Astrocyte of the hippocampus (primary cell): ENCODE data around the gene IPO4.

Source experiments
- DNase-seq: peaks from one replicate; pipeline ENCODE4 v3.0.0; 2011; ENCODE audit warnings: low read depth, low spot score

IPO4 gene

DNA sequence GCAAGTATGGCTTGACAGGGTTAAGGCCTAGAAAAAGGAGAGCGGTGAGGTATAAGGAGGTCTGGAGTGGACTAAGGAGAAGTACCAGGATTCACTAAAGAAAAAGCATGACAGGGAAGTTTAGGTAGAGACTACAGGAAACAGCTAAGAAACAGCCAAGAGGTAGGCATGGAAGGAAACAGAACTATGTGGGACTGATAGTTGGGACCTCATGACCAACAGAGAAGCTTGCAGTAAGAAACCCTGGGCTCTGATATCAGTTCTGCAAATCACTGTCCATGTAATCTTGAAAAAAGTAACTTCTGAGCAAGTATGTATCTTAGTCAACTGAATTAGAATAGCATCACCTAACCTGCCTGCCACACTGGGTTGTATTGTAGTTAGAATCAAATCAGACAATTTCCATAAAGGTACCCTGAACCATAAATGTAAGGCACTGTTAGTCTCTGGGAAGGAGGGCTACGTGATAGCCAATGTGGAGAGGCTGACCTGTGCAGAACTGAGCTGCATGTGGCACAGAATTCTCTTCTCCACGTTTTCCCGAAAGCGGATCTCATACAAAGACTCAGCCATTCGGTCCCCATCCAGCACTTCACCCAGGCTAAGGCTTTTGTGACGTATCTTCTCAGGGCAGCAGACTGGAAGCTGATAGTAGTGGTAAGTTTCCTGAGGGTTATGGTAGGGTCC is 5.7 kb upstream of the IPO4 start:
- DNase-seq, result no peak

DNA sequence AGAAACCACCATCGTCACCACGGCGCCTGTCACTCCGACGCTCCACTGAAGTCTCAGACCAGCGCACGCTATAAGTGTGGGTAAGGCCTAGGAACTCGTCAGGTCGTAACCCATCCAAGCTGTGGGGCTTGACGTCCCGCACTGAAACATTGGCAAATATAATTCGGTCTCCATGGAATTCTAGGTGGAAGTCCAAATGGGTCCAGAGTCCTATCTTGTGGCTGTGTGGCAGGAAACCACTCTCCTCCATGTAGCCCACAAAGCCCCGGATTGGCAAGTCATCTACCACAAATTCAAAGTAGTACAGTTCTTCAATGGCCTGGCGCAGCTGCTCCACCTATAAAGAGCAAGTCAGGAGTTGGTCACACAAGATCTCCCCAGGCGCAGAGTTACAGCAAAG is 4.3 kb upstream of the IPO4 start:
- no peak for DNase-seq

DNA sequence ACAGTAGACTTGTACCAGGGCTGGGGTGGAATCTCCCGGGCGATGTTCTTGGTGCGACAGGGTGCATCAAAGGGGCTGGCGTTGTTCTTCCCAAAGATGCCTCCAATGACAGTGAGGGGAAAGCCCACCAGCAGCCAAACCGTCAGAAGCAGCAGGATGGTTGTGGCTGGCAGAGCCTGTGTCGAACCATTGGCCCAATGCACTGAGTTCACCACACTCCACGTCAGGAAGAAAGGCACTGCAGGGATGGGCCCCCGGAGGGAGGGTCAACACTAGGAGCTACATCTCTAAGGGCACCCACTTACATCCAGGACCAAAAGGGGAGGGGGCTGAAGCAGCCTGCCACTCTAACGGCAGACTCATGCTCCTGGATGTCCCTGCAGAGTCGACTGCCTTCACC is 1.8 kb upstream of the IPO4 start:
- DNase-seq, result no peak

DNA sequence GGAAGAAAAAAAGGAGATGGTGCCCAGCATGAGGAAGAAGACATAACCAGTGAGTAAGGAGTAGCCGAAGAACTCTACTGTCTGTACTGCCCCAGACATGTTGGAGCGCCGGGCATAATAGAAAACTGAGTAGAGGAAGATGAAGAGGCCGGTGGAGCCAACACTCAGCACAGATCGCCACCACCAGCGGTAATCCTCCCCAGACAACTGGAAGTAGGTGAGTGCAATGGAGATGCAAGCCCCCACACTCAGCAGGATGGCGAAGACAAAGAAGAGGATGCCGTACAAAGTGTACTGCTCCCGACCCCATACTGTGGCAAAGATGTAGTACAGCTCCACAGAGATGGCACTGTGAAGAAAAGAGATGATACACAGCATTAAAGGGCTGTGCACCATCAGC is 844 bp upstream of the IPO4 start:
- no peak for DNase-seq

DNA sequence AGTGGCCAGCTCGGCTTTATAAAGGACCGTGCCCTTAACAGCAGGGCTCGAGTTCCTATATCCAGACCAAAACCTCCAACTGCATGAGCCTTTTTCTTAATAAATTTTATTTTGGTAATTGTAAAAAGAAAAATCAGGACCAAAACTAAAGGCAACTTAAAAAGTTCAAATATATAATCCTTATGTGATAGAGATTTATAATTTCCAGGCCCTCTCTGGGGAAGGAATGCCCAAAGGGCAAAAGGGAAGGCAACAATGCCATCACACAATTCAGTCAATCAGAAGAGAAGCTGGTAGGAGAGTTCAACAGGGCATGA is 401 bp upstream of the IPO4 start:
- DNase-seq, result no peak

- no peak for DNase-seq
Observed at GRCh38 chr14:24187539-24187915, 1.1 kb downstream of the IPO4 start.

GRCh38 chr14:24186831-24187538 is 1.6 kb downstream of the IPO4 start:
- DNase-seq, result no peak

GRCh38 chr14:24185741-24186140 is 2.9 kb downstream of the IPO4 start:
- DNase-seq, result no peak

DNA sequence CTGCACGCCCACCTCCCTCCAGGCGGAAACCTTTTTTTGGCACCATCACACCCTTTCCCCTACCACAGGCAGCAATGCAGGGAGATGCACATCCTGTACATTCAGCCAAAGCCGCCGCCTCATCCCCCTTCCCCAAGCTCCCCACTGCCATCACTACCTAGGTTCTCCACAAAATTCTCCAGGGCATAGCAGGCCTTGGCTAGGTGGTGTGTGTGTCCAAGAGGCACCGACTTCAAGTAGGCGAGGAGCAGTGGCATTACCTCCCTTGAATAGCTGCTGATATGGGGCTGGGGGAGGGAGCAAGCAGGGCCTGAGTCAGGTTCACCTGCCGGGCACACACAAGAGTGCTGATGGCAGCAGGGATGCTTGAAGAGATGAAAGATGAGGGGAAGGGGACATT is 3.6 kb downstream of the IPO4 start:
- no peak for DNase-seq

GRCh38 chr14:24184104-24184970 is 4.3 kb downstream of the IPO4 start:
- DNase-seq, result no peak

DNA sequence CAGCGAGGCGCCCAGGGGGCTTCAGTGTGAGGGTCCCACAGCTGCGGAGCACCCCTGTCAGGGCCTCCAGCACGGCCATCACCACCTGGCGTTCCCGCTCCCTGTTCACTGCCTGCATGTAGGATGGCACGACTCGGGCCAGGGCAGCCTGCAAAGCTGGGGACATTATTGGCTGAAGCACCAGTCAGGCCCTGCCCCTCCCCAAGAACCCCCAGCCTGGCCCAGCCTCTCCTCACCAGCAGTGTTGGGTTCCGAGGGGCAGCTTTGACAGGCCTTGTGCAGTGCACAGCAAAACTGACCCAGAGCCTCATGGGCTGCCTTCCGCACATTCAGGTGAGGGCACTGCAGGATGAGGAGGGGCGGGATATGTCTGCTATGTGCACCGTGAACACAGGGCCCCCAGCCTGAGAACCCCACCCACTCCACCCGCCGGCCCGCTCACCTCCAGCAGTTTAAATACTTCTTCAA is 5.6 kb downstream of the IPO4 start:
- no peak for DNase-seq

GRCh38 chr14:24182110-24182882 is 6.3 kb downstream of the IPO4 start:
- DNase-seq, result no peak

DNA sequence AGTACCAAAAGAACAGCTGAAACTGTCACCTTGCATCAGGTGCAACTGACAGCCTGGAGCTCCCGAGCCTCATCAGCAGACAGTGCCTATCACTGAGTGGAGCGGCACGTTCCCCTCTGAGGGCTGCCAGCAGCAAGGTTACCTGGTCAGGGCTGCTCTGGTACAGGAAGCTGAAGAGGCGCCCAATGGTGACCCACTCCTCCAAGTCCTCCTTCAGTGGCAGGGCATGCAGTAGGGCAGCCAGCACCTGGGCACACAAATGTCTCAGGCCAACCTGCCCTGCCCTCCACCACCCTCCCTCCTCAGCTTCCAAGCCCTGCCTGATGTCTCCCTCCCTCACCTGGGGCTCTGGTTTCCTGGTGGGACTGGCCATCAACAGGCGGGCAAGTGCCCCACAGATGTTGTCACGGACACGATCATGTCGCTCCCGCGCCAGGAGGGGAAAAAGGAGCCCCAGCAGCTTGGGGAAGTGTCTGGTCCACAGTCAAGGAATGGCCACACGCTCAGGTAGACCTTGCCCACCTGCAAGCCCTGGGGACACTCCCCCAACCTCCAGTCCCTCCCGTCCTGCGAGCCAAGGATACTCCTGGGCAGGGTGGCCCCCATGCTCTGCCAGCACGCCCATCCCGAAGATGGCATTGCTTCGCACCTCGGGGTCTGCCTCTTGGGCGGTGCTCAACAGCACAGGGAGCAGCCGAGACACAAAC is 7.1 kb downstream of the IPO4 start:
- DNase-seq, result no peak

DNA sequence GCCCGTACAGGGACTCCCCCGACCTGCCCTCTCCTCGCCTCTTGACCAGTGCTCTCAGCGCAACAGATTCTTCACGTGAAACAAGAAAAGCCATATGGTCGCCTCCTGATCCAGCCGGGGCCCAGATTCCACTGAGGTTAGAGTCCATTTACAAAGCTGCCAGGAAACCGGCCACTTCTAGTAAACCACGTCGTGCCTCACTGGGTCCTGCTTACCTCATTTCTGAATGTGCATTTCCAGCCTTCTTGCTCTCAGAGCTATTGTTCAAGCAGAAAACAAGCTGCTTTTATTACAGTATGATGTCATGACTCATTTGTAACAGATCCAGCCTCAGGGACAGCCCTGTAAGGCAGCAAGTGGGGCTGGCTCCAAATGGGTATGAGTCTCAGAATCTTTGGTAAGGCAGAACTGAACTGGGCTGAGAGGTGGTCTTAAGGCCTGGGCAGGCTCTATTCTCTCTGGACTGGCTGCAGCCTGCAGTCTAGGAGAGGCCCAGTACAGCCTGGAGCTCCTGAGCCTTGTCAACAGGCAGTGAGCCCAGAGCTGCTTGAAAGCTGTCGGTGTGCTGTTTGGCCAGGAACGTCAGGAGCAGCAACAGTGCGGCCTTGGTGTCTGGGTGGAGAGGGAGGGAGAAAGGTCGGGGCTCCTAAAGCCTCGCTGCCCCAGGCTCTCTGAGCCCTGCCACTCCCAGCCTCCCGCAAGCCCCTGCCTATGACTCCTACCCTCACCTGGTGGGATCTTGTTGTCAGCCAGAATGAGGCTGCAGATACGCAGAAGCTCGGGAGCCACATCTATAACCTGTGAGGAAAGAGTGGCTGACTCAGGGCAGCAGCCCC is 8.4 kb downstream of the IPO4 start:
- peak; percentile 91 for DNase-seq

DNA sequence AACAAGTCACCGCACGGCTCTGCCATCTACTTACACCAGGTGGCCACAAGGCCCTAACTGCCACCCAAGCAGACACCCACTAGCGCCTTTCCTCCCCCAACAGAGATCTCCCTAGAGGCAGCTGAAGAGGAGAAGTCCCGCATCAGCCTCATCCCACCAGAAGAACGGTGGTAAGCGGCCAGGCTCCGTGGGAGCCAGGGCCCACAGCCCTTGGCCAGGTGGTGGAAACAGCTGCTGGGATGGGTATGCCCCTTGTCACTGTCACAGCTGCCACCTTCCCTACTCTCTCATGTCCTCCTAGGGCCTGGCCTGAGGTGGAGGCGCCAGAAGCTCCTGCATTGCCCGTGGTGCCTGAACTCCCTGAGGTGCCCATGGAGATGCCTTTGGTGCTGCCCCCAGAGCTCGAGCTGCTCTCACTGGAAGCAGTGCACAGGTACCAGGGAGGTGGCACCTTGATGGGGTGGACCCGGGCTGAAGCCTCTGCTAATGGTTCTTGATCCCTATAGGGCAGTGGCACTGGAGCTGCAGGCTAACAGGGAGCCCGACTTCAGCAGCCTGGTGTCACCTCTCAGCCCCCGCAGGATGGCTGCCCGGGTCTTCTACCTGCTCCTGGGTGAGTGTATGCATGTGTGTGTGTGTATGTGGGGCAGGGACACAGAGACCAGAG is 9.2 kb downstream of the IPO4 start:
- DNase-seq, result no peak

DNA sequence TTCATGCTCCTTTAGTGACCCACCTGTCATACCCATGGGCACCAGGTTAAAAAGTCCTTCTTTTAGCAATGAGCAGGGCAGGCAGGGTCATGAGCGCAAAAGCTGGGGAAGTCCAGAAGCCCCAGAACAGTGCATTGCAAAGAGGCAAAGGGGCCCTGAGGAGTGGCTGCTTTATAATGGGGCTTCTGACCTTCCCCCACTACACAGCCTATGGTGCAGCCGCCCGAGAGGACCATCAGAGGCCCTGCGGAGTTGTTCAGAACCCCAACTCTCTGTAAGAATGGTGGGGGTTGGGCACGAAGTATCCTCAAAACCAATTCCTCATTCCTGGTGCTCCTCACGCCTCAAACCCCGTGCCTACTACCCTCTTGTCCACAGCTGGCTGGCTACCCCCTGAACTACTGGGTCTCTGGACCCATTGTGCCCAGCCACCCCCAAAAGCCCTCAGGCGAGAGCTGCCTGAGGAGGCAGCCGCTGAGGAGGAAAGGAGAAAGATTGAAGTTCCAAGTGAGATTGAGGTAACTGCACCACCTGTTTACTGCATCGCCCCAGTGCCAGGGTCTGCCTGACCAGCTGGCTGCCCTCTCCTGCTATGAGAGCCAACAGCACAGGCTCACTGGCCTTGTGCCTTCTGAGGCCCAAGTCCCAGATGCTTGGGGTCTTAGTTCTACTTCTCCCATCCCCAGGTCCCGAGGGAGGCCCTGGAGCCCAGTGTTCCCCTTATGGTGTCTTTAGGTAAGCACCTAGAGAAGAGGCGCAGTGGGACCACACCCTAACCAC is 10.0 kb downstream of the IPO4 start:
- DNase-seq, result no peak

- DNase-seq, result no peak
Observed at GRCh38 chr14:24177891-24178290, 10.7 kb downstream of the IPO4 start.

DNA sequence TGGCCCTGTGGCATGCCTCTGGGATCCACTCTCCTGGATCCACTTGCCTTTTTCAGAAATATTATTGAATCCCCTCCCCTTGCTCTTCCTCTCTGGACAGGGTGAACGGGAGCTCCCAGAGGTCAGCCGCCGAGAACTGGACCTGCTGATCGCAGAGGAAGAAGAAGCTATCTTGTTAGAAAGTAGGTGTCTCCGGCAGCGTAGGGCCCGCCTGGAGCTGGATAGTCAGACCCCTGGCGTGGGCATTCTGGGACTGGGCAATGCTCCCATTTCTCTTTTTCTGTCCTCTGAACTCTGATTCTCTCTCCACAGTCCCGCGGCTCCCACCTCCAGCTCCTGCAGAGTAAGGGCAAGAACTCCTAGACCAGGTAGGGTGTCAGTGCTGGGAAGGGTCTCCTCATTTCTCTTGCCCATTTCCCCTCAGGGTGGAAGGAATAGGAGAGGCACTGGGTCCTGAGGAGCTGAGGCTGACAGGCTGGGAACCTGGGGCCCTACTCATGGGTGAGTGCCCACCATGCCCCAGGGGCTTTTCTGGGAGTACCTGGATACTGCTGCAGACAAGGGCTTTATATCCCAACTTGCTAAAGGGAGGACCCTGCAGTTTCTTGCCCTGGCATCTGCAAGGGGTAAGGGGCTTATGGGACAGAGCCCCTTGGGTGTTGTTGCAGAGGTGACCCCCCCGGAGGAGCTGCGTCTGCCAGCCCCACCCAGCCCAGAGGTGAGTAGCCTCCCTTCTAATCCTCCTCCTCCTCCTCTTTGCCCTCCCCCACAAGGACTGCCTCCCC is 11.4 kb downstream of the IPO4 start:
- DNase-seq, result no peak
